ENCODE measurements around the gene GBA2. TPM values are rescaled to one million over a fixed set of nuclear protein-coding genes. Genes with fewer than 3 reads are reported as not detected.

The GBA2 gene
- total RNA-seq, 1 donor from 2014 or later = 37.9 TPM

GRCh38 chr9:35792024-35792813, 43.2 kb upstream of the GBA2 start:
- no peak for FAIRE-seq
- H3K36me3 ChIP-seq (ENCODE audit: control insufficient read depth, insufficient read depth, low read length) = no peaks in the 10 kb centered on the region
- peak overlapping the region; percentile 37 for H3K4me3 ChIP-seq (ENCODE audit: low read depth, low read length)
- TF ChIP-seq, protein P1, sequence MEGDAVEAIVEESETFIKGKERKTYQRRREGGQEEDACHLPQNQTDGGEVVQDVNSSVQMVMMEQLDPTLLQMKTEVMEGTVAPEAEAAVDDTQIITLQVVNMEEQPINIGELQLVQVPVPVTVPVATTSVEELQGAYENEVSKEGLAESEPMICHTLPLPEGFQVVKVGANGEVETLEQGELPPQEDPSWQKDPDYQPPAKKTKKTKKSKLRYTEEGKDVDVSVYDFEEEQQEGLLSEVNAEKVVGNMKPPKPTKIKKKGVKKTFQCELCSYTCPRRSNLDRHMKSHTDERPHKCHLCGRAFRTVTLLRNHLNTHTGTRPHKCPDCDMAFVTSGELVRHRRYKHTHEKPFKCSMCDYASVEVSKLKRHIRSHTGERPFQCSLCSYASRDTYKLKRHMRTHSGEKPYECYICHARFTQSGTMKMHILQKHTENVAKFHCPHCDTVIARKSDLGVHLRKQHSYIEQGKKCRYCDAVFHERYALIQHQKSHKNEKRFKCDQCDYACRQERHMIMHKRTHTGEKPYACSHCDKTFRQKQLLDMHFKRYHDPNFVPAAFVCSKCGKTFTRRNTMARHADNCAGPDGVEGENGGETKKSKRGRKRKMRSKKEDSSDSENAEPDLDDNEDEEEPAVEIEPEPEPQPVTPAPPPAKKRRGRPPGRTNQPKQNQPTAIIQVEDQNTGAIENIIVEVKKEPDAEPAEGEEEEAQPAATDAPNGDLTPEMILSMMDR (IDR thresholded peaks at IDR 0.05; ENCODE audit: insufficient read depth, low read length, severe bottlenecking) = no peak
- no peak for DNase-seq (ENCODE audit: low read depth)
- H3K27me3 ChIP-seq (ENCODE audit: control insufficient read depth, insufficient read depth, low read length) = no peaks in the 10 kb centered on the region

DNA sequence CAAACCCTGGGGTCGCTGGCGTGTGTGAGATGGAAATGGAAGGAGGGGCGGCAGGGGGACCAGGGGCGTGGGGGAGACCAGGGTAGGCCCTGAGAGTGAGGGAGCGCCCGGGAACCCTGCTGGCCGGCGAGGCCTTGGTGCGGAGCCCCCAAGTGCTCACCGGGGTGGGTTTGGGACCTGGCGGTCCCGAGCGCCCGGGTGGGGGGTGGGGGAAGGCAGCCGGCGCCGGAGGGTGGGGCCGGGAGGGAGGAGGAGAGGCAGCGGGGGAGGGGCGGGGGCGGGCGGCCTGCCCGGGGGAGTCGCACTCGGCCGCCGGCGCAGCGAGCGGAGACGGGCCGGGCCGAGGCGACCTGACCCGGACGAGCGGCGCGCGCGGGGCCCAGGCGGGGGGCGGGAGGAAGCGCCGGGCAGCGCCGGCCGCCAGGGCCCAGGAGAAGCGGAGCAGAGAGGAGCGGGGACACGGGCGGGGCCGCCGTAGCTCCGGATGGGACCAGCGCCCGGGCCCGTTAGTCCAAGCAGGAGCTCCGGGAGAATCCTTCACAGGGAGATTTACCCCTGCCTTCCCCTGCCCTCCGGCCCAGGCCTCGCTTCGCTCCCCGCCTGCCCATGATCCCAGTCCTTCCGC, 42.4 kb upstream of the GBA2 start, which contains the start of gene NPR2:
Gene NPR2 (plus strand): TSS at position 295 of the 625 bp plus-strand sequence. CDS start 818 bp downstream, outside the sequence.
- peak within 1 kb of the TSS; percentile 37 for H3K4me3 ChIP-seq (ENCODE audit: low read depth, low read length)
- TF ChIP-seq, protein P1 (IDR thresholded peaks at IDR 0.05; ENCODE audit: insufficient read depth, low read length, severe bottlenecking) = no peak
- no peaks in the 10 kb centered on the region for H3K27me3 ChIP-seq (ENCODE audit: control insufficient read depth, insufficient read depth, low read length)
- FAIRE-seq (no peak), DNase-seq (ENCODE audit: low read depth) (no peak)
- H3K36me3 ChIP-seq (ENCODE audit: control insufficient read depth, insufficient read depth, low read length) = no peaks in the 10 kb centered on the region

- H3K27me3 ChIP-seq (ENCODE audit: control insufficient read depth, insufficient read depth, low read length) = no peaks in the 10 kb centered on the region
- H3K36me3 ChIP-seq (ENCODE audit: control insufficient read depth, insufficient read depth, low read length) = no peaks in the 10 kb centered on the region
- TF ChIP-seq, protein P1 (IDR thresholded peaks at IDR 0.05; ENCODE audit: insufficient read depth, low read length, severe bottlenecking) = peak; percentile 83
- DNase-seq (ENCODE audit: low read depth) = peak; percentile 70
- FAIRE-seq = peak; percentile 95
- no peak overlapping the region for H3K4me3 ChIP-seq (ENCODE audit: low read depth, low read length)
Observed at GRCh38 chr9:35790385-35791296, 41.6 kb upstream of the GBA2 start.

GRCh38 chr9:35790025-35790384, 41.0 kb upstream of the GBA2 start:
- TF ChIP-seq, protein P1 (IDR thresholded peaks at IDR 0.05; ENCODE audit: insufficient read depth, low read length, severe bottlenecking) = no peak
- no peaks in the 10 kb centered on the region for H3K36me3 ChIP-seq (ENCODE audit: control insufficient read depth, insufficient read depth, low read length)
- H3K27me3 ChIP-seq (ENCODE audit: control insufficient read depth, insufficient read depth, low read length) = no peaks in the 10 kb centered on the region
- FAIRE-seq = no peak
- DNase-seq (ENCODE audit: low read depth) = no peak
- no peak overlapping the region for H3K4me3 ChIP-seq (ENCODE audit: low read depth, low read length)

GRCh38 chr9:35789541-35789940, 40.5 kb upstream of the GBA2 start:
- Histone ChIP-seq H3K27me3 (ENCODE audit: control insufficient read depth, insufficient read depth, low read length) (no peaks in the 10 kb centered on the region), H3K4me3 (ENCODE audit: low read depth, low read length) (no peak overlapping the region), H3K36me3 (ENCODE audit: control insufficient read depth, insufficient read depth, low read length) (no peaks in the 10 kb centered on the region)
- FAIRE-seq = no peak
- DNase-seq (ENCODE audit: low read depth) = no peak
- TF ChIP-seq, protein P1 (IDR thresholded peaks at IDR 0.05; ENCODE audit: insufficient read depth, low read length, severe bottlenecking) = no peak

Measured in bronchial epithelial cell (primary cell).